GM19351 (cell line): ENCODE measurements around the gene KIAA1549.
"Not testable (repeated sequence)": the region's sequence is repeated elsewhere in the genome, so short reads cannot be mapped to it uniquely, and the experiment has no call there.

ENCODE experiments used
- ATAC-seq: cut with Tn5 transposase; IDR thresholded peaks from one replicate; pipeline ENCODE4 v1.9.1; 2021; ENCODE audit warnings: mild to moderate bottlenecking, moderate library complexity; ENCODE audit not compliant: unreplicated experiment

KIAA1549 gene

DNA sequence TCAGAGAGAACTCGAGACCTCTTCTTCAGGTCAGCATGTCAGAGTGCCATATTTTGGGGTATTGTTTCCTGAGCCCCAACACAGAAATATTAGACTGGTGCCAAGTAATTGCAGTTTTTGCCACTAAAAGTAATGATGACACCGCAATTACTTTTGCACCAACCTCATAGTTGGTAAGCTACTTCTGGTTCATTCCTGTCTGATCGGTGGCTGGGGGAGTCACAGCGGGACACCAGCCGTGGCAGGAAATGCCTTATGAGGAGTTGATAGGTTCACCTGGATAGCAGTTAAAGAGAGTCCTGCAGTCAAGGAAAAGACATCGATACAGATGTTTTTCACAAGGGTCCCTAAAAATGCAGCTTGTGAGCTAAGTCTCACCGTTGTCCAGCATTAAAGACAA lies 159.3 kb downstream of the KIAA1549 start:
- no peak for ATAC-seq

DNA sequence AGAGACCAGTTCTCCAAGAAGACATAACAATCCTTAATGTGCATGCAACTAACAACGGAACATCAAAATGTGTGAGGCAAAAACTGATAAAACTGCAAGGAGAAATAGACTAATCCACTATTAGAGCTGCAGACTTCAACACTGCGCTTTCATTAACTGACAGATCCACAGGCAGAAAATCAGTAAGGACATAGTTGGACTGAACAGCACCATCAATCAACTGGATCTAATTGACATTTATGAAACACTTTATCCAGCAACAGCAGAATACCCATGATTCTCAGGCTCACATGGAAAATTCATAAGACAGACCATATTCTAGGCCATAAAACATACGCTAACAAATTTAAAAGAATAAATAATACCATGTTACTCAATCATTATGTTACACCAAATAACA lies 161.6 kb downstream of the KIAA1549 start:
- no peak for ATAC-seq

DNA sequence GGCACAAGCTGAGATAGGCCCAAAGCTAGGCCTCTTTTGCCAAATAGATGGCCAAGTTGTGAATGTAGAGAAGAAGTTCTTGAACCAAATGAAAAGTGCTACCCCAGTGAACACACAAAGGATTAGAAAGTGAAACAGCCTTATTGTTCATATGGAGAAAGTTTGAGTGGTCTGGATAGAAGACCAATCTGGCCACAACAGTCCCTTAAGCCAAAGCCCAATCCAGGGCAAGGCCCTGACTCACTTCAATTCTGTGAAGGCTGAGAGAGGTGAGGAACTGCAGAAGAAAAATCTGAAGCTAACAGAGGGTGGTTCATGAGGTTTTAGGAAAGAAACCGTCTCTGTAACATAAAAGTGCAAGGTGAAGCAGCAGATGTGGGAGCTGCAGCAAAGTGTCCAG lies 164.5 kb downstream of the KIAA1549 start:
- ATAC-seq: no peak

DNA sequence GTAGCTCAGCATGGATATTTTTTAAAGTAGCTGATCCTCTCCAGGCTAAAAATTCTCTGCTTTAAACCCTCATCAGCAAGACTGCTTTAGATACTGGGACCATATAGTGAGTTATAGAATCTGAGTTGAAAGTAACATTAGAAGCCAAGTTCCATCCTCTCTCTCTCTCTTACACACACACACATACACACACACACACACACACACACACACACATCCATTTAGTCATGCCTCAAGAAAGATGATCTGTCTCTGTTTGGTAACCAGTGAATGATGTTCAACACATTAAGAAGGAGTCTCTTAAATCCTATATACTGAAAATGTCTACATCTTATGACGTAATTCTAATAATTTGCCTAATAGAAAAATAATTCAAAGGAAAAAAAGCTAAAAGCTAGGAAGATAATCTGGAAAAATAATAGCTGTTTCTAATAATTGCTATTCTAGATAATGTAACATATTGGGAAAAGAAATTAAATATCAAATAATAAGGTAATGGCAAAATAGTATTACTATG lies 166.3 kb downstream of the KIAA1549 start:
- ATAC-seq: no peak

DNA sequence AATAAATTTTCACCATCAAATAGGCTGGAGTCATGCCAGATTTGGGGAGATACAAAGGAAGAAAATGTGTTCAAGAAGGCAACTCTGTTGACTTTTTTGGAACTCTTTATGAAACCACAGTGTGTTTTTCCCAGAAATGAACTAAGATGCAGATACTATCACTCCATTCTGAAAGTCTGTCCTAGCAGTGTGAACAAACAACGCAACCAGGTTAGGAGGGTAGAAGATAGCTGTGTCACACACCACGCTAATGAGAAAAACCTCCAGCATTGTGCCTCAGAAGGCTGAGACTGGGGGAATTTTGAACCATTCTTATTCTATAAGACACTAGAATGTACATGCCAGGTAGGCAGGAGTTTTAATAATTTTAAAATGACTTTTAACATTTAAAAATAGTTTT lies 167.2 kb downstream of the KIAA1549 start:
- no peak for ATAC-seq

DNA sequence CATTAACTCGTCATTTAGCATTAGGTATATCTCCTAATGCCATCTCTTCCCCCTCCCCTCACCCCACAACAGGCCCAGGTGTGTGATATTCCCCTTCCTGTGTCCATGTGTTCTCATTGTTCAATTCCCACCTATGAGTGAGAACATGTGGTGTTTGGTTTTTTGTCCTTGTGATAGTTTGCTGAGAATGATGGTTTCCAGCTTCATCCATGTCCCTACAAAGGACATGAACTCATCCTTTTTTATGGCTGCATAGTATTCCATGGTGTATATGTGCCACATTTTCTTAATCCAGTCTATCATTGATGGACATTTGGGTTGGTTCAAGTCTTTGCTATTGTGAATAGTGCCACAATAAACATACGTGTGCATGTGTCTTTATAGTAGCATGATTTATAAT lies 169.9 kb downstream of the KIAA1549 start:
- not testable (repeated sequence) for ATAC-seq

DNA sequence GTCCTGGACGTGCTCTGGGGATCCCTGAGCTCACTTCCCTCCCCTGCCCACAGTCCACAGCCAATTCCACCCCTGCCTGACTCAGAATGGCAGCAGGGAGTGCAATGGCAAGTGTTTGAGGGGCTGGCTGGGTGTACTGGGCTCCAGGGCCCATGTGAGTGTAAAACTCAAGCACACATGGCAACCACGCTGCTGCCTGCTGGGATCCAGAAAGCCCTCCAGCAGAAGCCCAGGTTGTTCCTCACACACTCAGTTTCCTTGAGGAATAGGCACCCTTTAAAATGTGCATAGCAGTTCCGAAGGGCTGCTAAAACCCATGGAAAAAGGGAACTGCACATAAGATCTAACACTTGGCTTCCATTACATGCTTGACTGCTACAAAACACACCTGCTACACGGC lies 171.8 kb downstream of the KIAA1549 start:
- no peak for ATAC-seq

DNA sequence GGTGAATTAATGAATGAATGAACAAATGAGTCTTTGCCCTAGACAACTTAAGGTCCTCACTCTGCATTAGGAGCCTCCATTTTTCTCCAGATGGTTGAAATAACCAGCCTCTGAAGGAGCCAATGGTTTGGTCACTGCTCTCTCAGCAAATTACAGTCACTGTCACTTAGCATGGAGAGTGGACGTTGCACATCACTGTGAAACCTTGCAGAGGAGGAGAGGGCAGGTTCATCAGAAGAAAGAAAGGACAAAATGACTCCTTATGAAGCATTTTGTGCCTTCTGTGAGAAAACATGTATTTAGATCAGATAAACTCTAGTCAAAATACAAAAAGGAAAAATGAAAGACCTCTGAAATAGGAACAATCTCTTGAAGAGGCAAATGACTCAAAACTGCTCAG lies 176.6 kb downstream of the KIAA1549 start:
- no peak for ATAC-seq

DNA sequence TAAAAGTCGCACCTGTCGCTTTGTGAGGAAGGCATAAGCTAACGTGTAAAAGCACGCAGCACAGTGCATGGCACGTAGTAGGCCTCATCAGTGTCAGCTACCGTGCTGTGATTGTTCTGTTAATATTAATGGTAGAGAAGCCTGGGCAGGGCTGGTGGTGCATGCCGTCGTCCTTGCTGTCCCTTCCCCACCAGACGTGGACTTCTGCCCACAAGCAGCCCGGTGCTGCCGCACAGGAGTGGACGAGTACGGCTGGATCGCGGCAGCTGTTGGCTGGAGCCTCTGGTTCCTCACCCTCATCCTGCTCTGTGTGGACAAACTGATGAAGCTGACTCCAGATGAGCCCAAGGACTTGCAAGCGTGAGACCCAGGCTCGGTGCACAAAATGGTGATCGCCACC lies 178.5 kb downstream of the KIAA1549 start:
- no peak for ATAC-seq

DNA sequence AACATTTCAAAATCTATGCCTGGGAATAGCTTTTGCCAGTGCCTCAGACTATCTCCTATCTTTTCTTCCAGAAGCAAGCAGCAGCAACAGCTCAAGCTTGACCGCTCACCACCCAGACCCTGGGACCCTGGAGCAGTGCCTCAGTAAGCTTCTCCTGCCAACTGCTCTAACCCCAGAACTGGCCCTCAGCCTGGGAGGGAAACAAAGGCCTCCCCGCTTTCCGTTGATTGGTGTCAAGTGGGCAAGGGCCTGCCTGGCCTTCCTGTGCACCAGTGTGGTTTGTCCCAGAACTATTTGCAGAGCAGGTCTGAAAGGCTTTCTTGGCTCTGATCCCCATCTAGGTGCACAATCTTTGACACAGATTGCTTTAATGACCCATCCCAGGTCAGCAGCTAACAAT lies 179.9 kb downstream of the KIAA1549 start:
- no peak for ATAC-seq

DNA sequence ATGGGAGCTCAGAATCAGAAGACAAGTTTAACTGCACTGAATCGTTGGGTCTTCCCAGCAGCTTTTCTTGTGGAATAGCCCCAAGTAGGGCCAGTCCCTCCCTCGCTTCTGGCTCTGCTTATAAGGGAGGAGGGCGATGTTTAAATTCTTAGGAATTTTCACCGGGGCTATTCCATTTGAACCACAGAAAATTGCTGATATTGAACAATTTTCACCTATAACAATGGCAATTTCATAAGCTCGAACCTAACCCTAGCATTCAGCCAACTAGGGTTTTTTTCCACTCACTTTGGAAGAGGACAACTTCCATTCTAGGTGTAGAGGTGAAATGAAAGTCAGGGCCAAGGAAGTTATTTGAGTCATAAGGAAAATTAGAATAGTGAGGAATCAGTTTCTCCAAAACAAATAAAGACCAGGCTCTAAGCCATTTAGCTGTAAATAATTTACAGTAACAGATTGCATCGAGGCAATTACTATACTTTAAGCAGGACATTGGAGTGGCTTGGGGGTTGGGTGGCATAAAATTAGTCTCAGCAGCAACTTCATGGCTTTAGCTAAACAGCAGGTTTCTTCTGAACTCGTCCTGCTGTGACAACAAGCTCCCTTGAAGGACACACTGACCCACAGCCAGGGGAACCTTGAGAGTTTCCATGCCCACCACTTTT lies 181.7 kb downstream of the KIAA1549 start:
- no peak for ATAC-seq

DNA sequence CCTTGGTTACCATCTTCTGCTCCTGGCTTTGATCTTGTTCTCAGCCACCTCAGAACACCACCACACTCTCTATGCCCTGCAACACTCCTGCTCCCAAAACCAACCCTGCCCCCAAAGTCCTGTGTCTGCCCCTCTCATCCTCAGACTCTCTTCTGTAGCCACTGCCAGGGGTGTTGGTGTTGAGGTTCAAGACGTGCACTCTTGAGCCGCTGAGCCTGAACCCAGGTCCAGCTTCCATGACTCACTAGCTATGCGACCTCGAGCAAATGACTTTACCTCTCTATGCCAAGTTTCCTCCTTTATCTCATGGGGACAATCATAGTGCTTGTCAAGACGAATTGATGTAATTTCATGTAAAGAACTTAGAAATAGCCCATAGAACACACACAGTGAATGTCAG lies 182.4 kb downstream of the KIAA1549 start:
- no peak for ATAC-seq

DNA sequence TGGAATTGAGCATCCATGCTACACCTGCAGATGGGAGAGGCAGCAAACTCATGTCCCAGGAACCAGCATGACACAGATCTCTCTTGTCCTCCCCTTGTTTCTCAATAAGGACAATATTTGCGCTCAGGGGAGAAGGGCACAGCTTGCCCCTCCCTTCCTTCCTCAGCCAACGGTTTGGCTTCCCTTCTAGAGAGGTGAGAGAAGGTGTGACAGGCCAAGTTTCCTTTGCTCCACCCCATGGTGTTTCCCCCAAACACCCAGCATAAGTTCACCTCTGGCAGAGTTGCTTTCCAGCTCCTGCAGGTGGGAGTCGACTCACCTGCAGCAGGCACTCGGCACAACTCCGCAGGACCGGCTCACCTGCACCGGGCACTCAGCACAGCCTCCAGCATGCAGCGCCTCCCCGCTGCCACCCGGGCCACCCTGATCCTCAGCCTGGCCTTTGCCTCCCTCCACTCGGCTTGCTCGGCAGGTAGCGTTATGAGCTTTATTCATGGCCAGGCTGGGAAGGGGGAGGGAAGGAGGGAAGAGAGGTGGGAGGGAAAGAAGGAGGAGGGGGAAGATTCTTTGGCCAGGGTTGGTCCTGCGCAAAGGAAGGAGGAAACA lies 183.4 kb downstream of the KIAA1549 start, which contains the start of the genes ATP6V0A4 and TMEM213:
TSS of gene ATP6V0A4 (minus strand) at position 482 of the 606 bp plus-strand sequence. CDS start 26,949 bp downstream, outside the sequence.
TSS of gene TMEM213 (plus strand) at position 280 of the 606 bp plus-strand sequence. CDS start at position 391, 111 bp downstream.
- no peak for ATAC-seq

DNA sequence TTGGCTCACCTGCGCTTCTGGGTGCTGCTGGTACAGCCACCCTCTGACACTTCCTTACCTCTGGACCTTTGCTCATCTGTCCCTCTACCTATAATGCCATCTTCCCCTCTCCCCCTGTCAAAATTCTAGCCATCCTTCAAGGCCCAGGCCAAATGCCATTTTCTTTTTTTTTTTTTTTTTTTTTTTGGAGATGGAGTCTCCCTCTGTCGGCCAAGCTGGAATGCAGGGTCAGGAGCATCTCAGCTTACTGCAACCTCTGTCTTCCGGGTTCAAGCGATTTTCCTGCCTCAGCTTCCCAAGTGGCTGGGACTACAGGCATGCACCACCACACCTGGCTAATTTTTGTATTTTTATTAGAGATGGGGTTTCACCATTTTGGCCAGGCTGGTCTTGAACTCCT lies 184.1 kb downstream of the KIAA1549 start:
- ATAC-seq: not testable (repeated sequence)

DNA sequence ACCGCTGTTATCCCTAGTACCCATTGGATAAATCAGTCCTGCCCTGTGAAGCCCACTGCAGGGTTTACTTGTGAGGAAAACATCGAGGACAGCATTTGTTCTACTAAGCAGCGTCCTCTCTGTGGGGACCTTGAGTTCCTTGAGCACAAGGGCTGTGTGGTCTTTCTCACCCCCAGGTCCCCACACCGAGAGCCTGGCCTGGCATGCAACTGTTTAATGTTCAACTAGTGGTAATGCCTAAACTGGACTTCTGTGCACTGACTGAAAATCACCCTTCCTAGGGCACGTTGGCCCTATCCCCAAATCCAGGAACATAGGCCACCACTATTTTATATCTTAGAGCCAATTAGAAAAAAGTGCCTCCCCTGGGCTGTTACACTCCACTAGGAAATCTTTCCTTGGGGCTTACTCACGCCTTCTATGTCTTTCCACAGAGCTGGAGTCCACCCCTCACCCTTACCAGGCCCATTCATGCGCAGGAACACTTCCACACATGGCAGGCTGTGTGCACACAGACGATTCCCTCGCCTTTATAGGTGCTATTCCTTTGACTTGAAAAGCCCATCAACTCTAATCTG lies 185.1 kb downstream of the KIAA1549 start:
- ATAC-seq: no peak

DNA sequence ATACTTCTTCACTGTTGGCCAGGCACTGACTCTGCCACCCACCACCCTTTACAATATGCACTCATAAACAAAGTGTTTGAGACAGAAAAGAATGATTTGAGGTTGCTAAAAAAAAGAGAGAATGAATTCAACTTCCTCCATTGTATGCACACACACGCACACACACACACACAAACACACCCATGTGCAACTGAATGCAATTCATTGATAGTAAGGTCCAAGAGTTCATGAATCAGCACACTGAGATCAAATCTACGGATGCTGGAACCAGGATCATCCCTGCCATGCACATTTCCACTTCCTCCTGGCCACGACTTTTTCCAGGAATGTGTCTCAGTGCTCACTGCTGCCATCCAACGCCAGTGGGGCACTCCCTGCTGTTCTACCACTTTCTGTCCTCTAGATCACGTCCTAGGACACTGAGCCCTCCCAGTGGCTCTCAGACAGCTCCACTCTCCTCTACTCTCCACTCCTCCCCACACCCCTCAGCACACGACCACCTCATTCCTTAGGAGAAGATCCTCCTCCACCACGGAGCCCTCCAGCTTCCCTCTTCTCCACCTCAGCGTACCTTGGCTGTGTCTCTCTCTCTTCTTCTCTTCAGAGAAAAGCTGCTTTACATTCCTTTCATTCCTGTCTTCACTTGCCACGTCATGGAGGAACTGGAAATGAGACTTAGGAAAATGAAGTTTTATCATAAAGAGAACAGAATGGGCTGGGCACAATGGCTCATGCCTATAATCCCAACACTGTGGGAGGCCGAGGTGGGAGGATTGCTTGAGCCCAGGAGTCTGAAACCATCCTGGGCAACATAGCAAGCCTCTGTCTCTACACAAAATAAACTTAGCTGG lies 195.4 kb downstream of the KIAA1549 start:
- no peak for ATAC-seq

DNA sequence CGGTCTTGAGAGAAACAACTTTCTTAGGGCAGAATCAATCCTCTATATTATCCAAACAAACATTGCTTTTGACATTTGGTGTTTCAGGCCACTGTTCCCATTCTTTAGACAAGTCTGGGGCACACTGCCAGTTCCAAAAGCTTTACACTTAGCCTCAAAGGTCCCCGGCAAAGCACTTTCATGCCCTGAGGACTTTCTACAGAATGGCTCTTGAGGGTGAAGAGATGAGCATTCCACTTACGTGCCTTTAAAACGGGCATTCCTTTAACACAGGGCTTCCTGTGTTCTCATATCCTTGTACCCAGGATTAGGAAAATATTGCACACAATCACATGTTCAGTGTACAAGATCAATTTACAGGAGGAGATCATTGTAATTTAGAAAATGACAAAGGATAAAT lies 196.5 kb downstream of the KIAA1549 start:
- ATAC-seq: no peak
